ENCODE results near the gene VEZF1.

DNA sequence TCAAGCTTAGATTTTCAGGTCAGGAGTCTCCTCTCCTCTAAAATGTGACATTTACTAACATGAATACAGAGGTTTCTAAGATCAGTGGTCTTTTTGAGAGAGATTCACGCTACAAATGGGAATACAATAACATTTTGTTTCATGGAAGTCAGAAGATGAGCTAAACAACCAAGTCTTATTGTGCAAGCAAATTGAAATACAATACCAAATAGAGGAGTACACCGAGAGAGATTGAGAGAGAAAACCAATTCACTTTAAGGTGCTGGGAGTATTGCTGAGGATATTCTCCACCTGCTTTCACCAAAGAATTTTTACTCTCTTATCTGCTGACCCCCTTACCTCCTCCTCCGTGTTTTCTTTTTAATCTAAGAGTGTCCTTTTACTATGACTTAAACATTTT is 11.5 kb downstream of the VEZF1 start:
- TF ChIP-seq POLR2A (IDR thresholded peaks at IDR 0.05; ENCODE audit: low read depth, low read length) = no peak
- no peak for TF ChIP-seq TAF1 (IDR thresholded peaks at IDR 0.05; ENCODE audit: low read depth, low read length)
- no peak for TF ChIP-seq POLR2AphosphoS5 (IDR thresholded peaks at IDR 0.05; ENCODE audit: low read depth, low read length)
- no peak for TF ChIP-seq SPI1 (IDR thresholded peaks at IDR 0.05; ENCODE audit: low read depth, low read length)
- TF ChIP-seq PAX5 (IDR thresholded peaks at IDR 0.05; ENCODE audit: insufficient read depth, low read length, severe bottlenecking) = no peak
- TF ChIP-seq POU2F2 (IDR thresholded peaks at IDR 0.05; ENCODE audit: low read depth, low read length) = no peak

All from GM12891 (cell line).